Measurements from ENCODE around the gene RNASE7. TPM values are rescaled to one million over a fixed set of nuclear protein-coding genes. Genes with fewer than 3 reads are reported as not detected.

RNASE7 gene
- total RNA-seq, 1 experiment from 2014 or later = not detected

- TF ChIP-seq SIN3A (IDR thresholded peaks at IDR 0.05; ENCODE audit: low read depth) = no peak
- TF ChIP-seq, protein P1, sequence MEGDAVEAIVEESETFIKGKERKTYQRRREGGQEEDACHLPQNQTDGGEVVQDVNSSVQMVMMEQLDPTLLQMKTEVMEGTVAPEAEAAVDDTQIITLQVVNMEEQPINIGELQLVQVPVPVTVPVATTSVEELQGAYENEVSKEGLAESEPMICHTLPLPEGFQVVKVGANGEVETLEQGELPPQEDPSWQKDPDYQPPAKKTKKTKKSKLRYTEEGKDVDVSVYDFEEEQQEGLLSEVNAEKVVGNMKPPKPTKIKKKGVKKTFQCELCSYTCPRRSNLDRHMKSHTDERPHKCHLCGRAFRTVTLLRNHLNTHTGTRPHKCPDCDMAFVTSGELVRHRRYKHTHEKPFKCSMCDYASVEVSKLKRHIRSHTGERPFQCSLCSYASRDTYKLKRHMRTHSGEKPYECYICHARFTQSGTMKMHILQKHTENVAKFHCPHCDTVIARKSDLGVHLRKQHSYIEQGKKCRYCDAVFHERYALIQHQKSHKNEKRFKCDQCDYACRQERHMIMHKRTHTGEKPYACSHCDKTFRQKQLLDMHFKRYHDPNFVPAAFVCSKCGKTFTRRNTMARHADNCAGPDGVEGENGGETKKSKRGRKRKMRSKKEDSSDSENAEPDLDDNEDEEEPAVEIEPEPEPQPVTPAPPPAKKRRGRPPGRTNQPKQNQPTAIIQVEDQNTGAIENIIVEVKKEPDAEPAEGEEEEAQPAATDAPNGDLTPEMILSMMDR (IDR thresholded peaks at IDR 0.05 in 2 of 3, conservative IDR thresholded peaks at IDR 0.05 in 1 of 3; ENCODE audit: borderline replicate concordance in 1 of 3, insufficient read depth in 1 of 3, low read depth in 2 of 3, low read length in 2 of 3) = no peak
- TF ChIP-seq FOSL1 (IDR thresholded peaks at IDR 0.05; ENCODE audit: low read depth) = no peak
- TF ChIP-seq SP1 (IDR thresholded peaks at IDR 0.05; ENCODE audit: low read depth) = no peak
- TF ChIP-seq CEBPB (IDR thresholded peaks at IDR 0.05; ENCODE audit: low read depth) = no peak
- no peak for TF ChIP-seq CBX3 (IDR thresholded peaks at IDR 0.05; ENCODE audit: low read depth)
- TF ChIP-seq ZFX (IDR thresholded peaks at IDR 0.05) = no peak
- no peak for TF ChIP-seq SRF (IDR thresholded peaks at IDR 0.05; ENCODE audit: low read depth)
- TF ChIP-seq YY1 (IDR thresholded peaks at IDR 0.05; ENCODE audit: extremely low read depth, insufficient replicate concordance, low read depth, low read length) = no peak
- no peak for TF ChIP-seq RAD21 (IDR thresholded peaks at IDR 0.05; ENCODE audit: low read depth)
Observed at GRCh38 chr14:21061347-21061668, 19.1 kb downstream of the RNASE7 start (continued).

GRCh38 chr14:21063479-21063878, 21.3 kb downstream of the RNASE7 start:
- H3K36me3 ChIP-seq (ENCODE audit: control insufficient read depth in 1 of 2, insufficient read depth in 2 of 2, low read length in 2 of 2) = no peaks in the 10 kb centered on the region
- no peak for DNase-seq (ENCODE audit: low read depth, low spot score)
- H3K27me3 ChIP-seq (ENCODE audit: insufficient read depth, low read length) = peaks cover 5% of the 10 kb centered on the region
- ChIA-PET RAD21 (ENCODE audit: low non-redundant PET in 1 of 2, low total read pairs in 2 of 2, uncharacterized antibody in 2 of 2, unreplicated experiment in 2 of 2) (no interaction called here), POLR2A (no interaction called here), CTCF (interaction anchor here (0.8 kb wide), 1 partner anchor 49 kb away, joined by 4 read pairs; no protein-coding TSS in a partner anchor)
- H2AFZ ChIP-seq (ENCODE audit: low read depth, low read length, poor library complexity, severe bottlenecking) = no peak overlapping the region
- no peak for ATAC-seq
- H3K4me2 ChIP-seq (ENCODE audit: low read length) = no peak overlapping the region
- no peaks in the 10 kb centered on the region for H3K9me2 ChIP-seq (ENCODE audit: insufficient read depth)
- no peaks in the 10 kb centered on the region for H3K79me2 ChIP-seq (ENCODE audit: insufficient read depth, low read length)
- BruUV-seq (replicated peaks) = no TSS peak
- H3K9me3 ChIP-seq (ENCODE audit: control insufficient read depth in 1 of 2, insufficient read depth in 1 of 2, low read depth in 1 of 2, low read length in 2 of 2) = no peaks in the 10 kb centered on the region
- TF ChIP-seq CEBPB (IDR thresholded peaks at IDR 0.05; ENCODE audit: low read depth) (no peak), ZNF274 (IDR thresholded peaks at IDR 0.05; ENCODE audit: low read depth, low read length) (no peak), FOSL1 (IDR thresholded peaks at IDR 0.05; ENCODE audit: low read depth) (no peak), ZBTB33 (IDR thresholded peaks at IDR 0.05; ENCODE audit: extremely low read depth, insufficient replicate concordance, low read length) (no peak), CBX3 (IDR thresholded peaks at IDR 0.05; ENCODE audit: low read depth) (no peak)
- no peak overlapping the region for H3K9ac ChIP-seq (ENCODE audit: low read length)
- H3K27ac ChIP-seq (ENCODE audit: low read depth, low read length) = no peak overlapping the region
- intact Hi-C loops (cut with micrococcal nuclease) = no loop called here
- H3K4me1 ChIP-seq (ENCODE audit: control insufficient read depth in 1 of 2, insufficient read depth in 2 of 2, low read length in 2 of 2) = peaks cover 0 to 2% of the 10 kb centered on the region in 2 experiments; a peak in 1 of 4 replicates
- no peak overlapping the region for H3K4me3 ChIP-seq (replicated peaks in 1 of 2; ENCODE audit: low read depth in 1 of 2, low read length in 2 of 2)
- no peaks in the 10 kb centered on the region for H4K20me1 ChIP-seq (ENCODE audit: insufficient read depth)
